ENCODE results near the gene MAP3K3. TPM values are rescaled to one million over a fixed set of nuclear protein-coding genes. Genes with fewer than 3 reads are reported as not detected.

Gene MAP3K3
- total and polyA plus RNA-seq, 2 donors (not counting 3 experiments of a cell fraction or from before 2014, with no cell fraction given) = 56.6 to 81.0 TPM

GRCh38 chr17:63703556-63704258, 81.5 kb downstream of the MAP3K3 start:
- H3K27ac ChIP-seq (ENCODE audit: insufficient read depth, low read depth, low read length) = no peak overlapping the region
- CTCF ChIA-PET = interaction anchor here (1.4 kb wide), 1 partner anchor 278 kb away, joined by 3 read pairs; no protein-coding TSS in a partner anchor

More at GRCh38 chr17:63703556-63704258, 81.5 kb downstream of the MAP3K3 start:
- H3K9me3 ChIP-seq (replicated peaks; ENCODE audit: control insufficient read depth, insufficient read depth, low read length) = no peaks in the 10 kb centered on the region
- no peaks in the 10 kb centered on the region for H4K20me1 ChIP-seq (replicated peaks; ENCODE audit: control insufficient read depth, extremely low read depth, insufficient read depth, low read length)
- no peak overlapping the region for H2AFZ ChIP-seq (ENCODE audit: low read depth, low read length)
- no TSS peak for BruUV-seq (replicated peaks)
- dilution Hi-C loops (cut with MboI; ENCODE audit: extremely low pct_ligation_motif_present, low sequenced_read_pairs) (no loop called here), intact Hi-C loops (cut with micrococcal nuclease) (no loop called here)
- H3K36me3 ChIP-seq (ENCODE audit: control insufficient read depth in 2 of 2, extremely low read depth in 1 of 2, insufficient read depth in 2 of 2, low read length in 2 of 2) = peaks cover 0 to 8% of the 10 kb centered on the region in 2 experiments
- POLR2A ChIA-PET = no interaction called here
- TF ChIP-seq POLR2AphosphoS5 (IDR thresholded peaks at IDR 0.05; ENCODE audit: insufficient read depth, low read depth, low read length) (no peak), MAX (IDR thresholded peaks at IDR 0.05; ENCODE audit: insufficient read depth, insufficient read length) (no peak), FOS (IDR thresholded peaks at IDR 0.05; ENCODE audit: borderline replicate concordance, insufficient read depth, low read length) (no peak), EZH2 (IDR thresholded peaks at IDR 0.05; ENCODE audit: borderline replicate concordance, low read depth, low read length, severe bottlenecking) (no peak), MYC (IDR thresholded peaks at IDR 0.05; ENCODE audit: low read depth, low read length) (no peak), CTCF (IDR thresholded peaks at IDR 0.05; ENCODE audit: extremely low read depth in 1 of 2, insufficient read depth in 1 of 2, low read depth in 1 of 2, low read length in 2 of 2) (no peak), POLR2A (IDR thresholded peaks at IDR 0.05; ENCODE audit: low read depth, low read length) (no peak), GATA2 (IDR thresholded peaks at IDR 0.05; ENCODE audit: insufficient read depth, insufficient read length, low read depth, low read length) (no peak), JUN (IDR thresholded peaks at IDR 0.05; ENCODE audit: borderline replicate concordance, insufficient read depth, insufficient read length, low read depth) (no peak)
- FAIRE-seq (no peak), DNase-seq (ENCODE audit: low read depth, low spot score) (no peak)
- no peaks in the 10 kb centered on the region for H3K27me3 ChIP-seq (ENCODE audit: control insufficient read depth in 2 of 2, insufficient read depth in 2 of 2, low read length in 2 of 2)
- no peak overlapping the region for H3K9ac ChIP-seq (replicated peaks; ENCODE audit: extremely low read depth, insufficient read depth, low read length)
- H3K4me2 ChIP-seq (ENCODE audit: insufficient read depth, low read length) = no peak overlapping the region
- H3K79me2 ChIP-seq (ENCODE audit: control insufficient read depth, insufficient read depth, low read length) = peaks cover 9% of the 10 kb centered on the region
- H3K4me3 ChIP-seq (replicated peaks in 1 of 3; ENCODE audit: insufficient read depth in 1 of 3, low read depth in 1 of 3, low read length in 3 of 3) = no peak overlapping the region
- no peaks in the 10 kb centered on the region for H3K9me1 ChIP-seq (replicated peaks; ENCODE audit: control insufficient read depth, extremely low read depth, insufficient read depth, low read length)
- peaks cover 22% of the 10 kb centered on the region for H3K4me1 ChIP-seq (ENCODE audit: control insufficient read depth, extremely low read depth, insufficient read depth, low read length)
